SHP77 treated with DMSO at 0.1 percent for 48 hours (cell line): ENCODE data around the gene ABCC5.
"Not testable (repeated sequence)": the region's sequence is repeated elsewhere in the genome, so short reads cannot be mapped to it uniquely, and the experiment has no call there.

Source experiments
- DNase-seq: peaks from one replicate; lab custom pipeline; 2025; lab: John Stamatoyannopoulos, UW

ABCC5 gene

GRCh38 chr3:184016169-184016570 is 1.5 kb downstream of the ABCC5 start:
- DNase-seq, result no peak

GRCh38 chr3:184015381-184016019 is 2.2 kb downstream of the ABCC5 start:
- peak; percentile 54 for DNase-seq

GRCh38 chr3:184011937-184012889 is 5.5 kb downstream of the ABCC5 start:
- no peak for DNase-seq

- no peak for DNase-seq
Observed at GRCh38 chr3:184011230-184011876, 6.3 kb downstream of the ABCC5 start.

- no peak for DNase-seq
Observed at GRCh38 chr3:184008161-184008560, 9.5 kb downstream of the ABCC5 start.

- not testable (repeated sequence) for DNase-seq
Observed at GRCh38 chr3:184007143-184007813, 10.4 kb downstream of the ABCC5 start.

GRCh38 chr3:184005941-184006507 is 11.7 kb downstream of the ABCC5 start:
- DNase-seq, result peak; percentile 83

GRCh38 chr3:184004476-184004875 is 13.2 kb downstream of the ABCC5 start:
- no peak for DNase-seq

GRCh38 chr3:184003187-184003967 is 14.3 kb downstream of the ABCC5 start:
- DNase-seq, result no peak

- no peak for DNase-seq
Observed at GRCh38 chr3:184002469-184002868, 15.2 kb downstream of the ABCC5 start.

GRCh38 chr3:184001761-184002160 is 15.9 kb downstream of the ABCC5 start:
- no peak for DNase-seq

- DNase-seq, result no peak
Observed at GRCh38 chr3:183991403-183991802, 26.3 kb downstream of the ABCC5 start.

GRCh38 chr3:183988216-183988790 is 29.4 kb downstream of the ABCC5 start:
- DNase-seq, result no peak

- no peak for DNase-seq
Observed at GRCh38 chr3:183987000-183987600, 30.6 kb downstream of the ABCC5 start.

- no peak for DNase-seq
Observed at GRCh38 chr3:183984749-183985729, 32.6 kb downstream of the ABCC5 start.

- no peak for DNase-seq
Observed at GRCh38 chr3:183984127-183984740, 33.5 kb downstream of the ABCC5 start.

GRCh38 chr3:183981990-183982644 is 35.6 kb downstream of the ABCC5 start:
- no peak for DNase-seq

- no peak for DNase-seq
Observed at GRCh38 chr3:183980403-183980802, 37.3 kb downstream of the ABCC5 start.
